GM21367 (cell line): ENCODE results near the gene ATP1A4.

Experiments used
- ATAC-seq: cut with Tn5 transposase; IDR thresholded peaks from one replicate; pipeline ENCODE4 v1.9.1; 2021; ENCODE audit not compliant: unreplicated experiment

Gene ATP1A4

GRCh38 chr1:160171354-160171753 is 20.0 kb downstream of the ATP1A4 start:
- no peak for ATAC-seq

- no peak for ATAC-seq
These were observed 20.6 kb downstream of the ATP1A4 start for GRCh38 chr1:160171980-160172379.

DNA sequence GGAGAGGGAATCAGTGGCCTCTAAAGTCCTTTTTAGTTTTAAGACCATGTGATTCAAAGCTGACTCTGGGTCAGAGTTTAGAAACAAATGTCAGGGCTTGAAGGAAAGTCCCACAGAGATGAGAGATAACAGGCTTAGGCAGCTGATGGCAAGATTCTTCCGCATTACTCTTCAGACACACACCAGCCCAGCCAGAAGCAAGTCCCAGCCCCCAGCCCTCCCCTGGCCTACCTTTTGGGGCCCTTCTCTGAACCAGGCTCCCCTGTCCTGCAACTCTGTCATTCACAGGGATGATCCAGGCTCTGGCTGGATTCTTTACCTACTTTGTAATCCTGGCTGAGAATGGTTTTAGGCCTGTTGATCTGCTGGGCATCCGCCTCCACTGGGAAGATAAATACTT is 25.8 kb downstream of the ATP1A4 start:
- no peak for ATAC-seq

- ATAC-seq, result no peak
These were observed 26.3 kb downstream of the ATP1A4 start for GRCh38 chr1:160177667-160178066.

- ATAC-seq, result no peak
These were observed 27.3 kb downstream of the ATP1A4 start for GRCh38 chr1:160178731-160179130.

- ATAC-seq, result no peak
These were observed 27.9 kb downstream of the ATP1A4 start for GRCh38 chr1:160179336-160179735.

- ATAC-seq, result no peak
These were observed 34.8 kb downstream of the ATP1A4 start for GRCh38 chr1:160186246-160186645.

DNA sequence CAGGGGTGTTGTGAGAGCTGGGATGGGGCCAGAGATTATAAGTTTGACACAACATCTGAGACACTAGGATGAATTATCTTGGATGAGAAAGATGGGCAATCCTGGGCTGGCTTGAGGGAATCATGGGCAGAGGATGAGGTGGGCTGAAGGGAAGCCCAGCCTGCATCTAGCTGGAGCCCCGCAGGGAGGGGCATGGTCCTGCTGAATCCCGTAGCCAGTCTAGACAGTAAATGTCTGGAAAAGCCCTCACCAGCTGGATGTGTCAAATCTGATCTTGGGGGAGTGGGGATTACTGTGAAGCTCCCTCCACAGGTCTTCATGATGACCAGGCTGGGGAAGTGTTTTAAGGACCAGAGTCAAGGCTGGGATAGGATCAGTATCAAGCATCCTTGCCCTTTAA is 35.3 kb downstream of the ATP1A4 start:
- ATAC-seq, result no peak

DNA sequence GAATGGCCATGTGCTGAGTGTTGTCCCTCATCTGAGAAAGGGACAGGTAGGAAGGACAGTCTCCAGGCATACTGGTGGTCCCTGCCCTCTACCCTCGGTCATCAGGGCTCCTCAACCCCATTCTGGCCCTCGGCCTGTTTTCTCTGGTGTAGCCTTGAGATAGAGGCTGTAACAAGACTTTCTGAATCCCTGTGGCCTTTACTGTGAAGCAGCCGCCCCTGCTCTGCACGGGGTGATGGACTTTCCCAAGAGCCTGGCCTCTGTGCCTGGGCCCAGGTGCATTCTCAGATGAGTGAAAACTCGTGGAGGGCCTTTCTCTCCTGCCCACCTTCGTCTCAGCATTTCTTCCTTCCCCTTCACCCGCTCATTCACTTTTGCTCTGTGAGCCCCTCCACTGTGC is 36.0 kb downstream of the ATP1A4 start:
- ATAC-seq, result no peak

GRCh38 chr1:160188341-160188740 is 36.9 kb downstream of the ATP1A4 start:
- no peak for ATAC-seq

- no peak for ATAC-seq
These were observed 38.5 kb downstream of the ATP1A4 start, which contains the start of gene CASQ1 for GRCh38 chr1:160189649-160190625. Gene CASQ1 (plus strand): TSS chr1:160190575. CDS start chr1:160190752, 177 bp downstream.

- ATAC-seq, result no peak
These were observed 40.4 kb downstream of the ATP1A4 start for GRCh38 chr1:160191756-160192155.

GRCh38 chr1:160192234-160192633 is 40.8 kb downstream of the ATP1A4 start:
- no peak for ATAC-seq

DNA sequence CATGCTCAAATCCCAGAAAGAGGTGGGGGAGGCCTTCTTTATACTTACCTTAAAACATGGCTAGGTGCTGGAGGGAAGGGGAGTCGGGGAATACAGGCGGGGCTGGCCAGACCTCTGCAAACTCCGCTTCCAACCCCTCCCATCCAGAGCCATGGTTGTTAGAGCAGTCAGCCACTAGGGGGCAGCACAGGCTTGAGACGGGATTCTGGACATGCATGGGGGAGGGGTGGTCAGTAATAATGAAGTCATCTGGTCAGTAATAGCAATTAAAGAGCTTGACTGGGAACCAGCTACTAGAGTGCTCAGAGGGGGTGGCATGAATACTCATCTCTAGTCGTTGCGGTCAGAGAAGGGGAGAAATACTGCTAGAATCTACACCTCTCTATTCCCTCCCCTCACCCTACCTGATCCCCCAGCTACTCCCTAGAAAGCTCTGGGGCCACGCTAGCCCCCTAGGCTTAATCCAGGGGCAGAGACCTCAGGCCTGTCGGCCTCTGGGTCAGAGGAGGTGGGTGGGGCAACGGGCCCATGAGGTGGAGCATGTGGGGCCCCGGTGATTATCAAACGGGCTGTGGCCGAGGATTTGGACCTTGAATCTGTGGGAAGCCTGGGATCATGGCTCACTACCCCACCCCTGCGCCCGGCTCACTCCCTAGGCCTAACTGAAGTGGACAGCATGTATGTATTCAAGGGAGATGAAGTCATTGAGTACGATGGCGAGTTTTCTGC is 41.9 kb downstream of the ATP1A4 start:
- no peak for ATAC-seq

- no peak for ATAC-seq
These were observed 42.7 kb downstream of the ATP1A4 start for GRCh38 chr1:160193832-160194736.

DNA sequence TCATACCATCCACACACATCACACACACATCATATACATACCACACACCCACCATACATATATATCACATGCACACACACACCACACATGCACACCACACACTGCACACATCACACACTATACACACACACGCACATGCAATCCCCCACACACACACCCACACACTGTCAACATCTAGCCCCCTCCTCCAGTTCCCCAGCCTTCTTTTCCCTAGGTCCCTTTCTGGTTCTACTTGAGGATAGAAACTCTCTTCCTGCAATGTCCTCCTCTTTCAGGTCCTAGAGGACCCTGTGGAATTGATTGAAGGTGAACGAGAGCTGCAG is 43.3 kb downstream of the ATP1A4 start:
- ATAC-seq, result no peak

GRCh38 chr1:160196143-160196542 is 44.7 kb downstream of the ATP1A4 start:
- no peak for ATAC-seq

DNA sequence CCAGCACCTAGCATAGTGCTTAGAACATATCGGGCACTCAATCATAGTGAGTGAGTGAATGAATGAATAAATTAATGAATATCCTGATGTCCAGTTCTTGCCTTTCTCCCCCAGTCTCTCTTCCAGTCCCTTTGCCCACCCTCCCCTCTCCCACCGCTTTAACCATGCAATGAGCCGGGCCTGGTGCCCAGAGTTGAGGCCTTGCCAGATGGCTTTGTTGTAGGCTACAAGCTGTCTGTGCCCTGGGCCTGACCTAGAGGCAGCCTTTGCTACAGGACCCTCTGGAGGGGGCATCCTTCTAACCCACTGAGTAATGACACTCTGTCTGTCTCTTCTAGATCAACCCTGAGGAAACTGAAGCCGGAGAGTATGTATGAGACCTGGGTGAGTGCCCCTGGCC is 45.8 kb downstream of the ATP1A4 start:
- no peak for ATAC-seq

DNA sequence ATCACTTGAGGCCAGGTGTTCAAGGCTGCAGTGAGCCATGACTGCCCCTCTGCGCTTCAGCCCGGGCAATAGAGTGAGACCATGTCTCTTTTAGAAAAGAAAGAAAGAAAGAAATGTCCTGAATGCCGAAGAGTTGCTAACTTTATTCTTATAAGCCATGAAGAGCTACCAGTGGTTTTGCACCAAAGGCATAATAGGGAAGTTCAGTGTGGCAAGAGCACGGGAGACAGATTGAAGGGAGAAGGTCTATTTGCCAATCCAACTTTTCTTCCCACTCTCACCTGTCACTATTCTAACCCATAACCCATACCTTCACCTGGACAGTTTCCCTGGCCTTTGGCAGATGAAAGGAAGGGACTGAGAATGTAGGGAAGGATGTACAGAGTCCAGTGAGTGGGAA is 49.4 kb downstream of the ATP1A4 start:
- no peak for ATAC-seq

DNA sequence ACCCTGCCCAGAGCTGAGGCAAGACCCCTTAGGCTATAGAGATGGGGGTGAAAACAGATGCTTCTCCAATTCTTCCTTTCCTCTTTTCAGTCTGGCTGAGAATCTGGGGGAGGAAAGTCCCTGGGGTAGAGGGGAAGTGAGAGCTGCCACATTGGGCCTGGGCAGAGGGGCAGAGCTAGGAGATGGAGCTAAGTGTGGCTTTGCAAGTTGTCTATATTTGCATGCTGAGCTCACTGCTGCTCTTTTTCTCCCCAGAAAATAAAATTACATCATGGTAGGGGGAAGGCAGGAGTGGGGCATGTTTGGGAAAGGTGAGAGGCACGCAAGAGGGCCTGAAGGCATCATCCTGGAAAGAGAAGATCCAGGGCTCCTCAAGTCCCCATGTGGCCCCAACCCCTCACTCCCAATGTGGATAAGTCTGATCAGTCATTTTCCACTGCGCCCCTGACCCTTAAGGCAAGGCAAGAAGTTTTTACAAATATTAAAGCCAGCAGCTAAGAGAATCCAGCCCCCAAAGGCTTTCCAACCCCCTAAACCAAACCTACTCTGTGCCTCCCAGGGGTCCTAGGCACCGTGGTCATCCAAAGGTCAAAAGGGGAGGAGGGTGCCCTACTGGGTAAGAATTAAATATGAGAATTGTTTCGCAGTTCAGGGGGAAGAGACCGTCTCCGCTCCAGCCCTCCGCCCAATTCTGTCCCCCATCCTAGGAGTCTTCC is 53.3 kb downstream of the ATP1A4 start:
- ATAC-seq, result peak; percentile 51
